Measurements from ENCODE around the gene AHCYL2. TPM values are rescaled to one million over a fixed set of nuclear protein-coding genes. Genes with fewer than 3 reads are reported as not detected.

The AHCYL2 gene
- total and polyA plus RNA-seq, 2 donors (not counting 1 experiment from before 2014, with no cell fraction given), result 8.8 to 26.2 TPM

GRCh38 chr7:129227646-129228578 is 3.1 kb downstream of the AHCYL2 start:
- Histone ChIP-seq H4K20me1 (ENCODE audit: control insufficient read depth, insufficient read depth, low read length, poor library complexity, severe bottlenecking) (peaks cover 10% of the 10 kb centered on the region), H3K4me1 (ENCODE audit: control insufficient read depth in 2 of 2, insufficient read depth in 2 of 2, low read length in 2 of 2) (peaks cover 15 to 16% of the 10 kb centered on the region in 2 donors), H3K4me3 (ENCODE audit: control extremely low read depth in 1 of 5, extremely low read depth in 1 of 5, insufficient read depth in 1 of 5, low read depth in 2 of 5, low read length in 4 of 5) (no peak overlapping the region), H3K27me3 (replicated peaks in 1 of 4; ENCODE audit: control extremely low read depth in 1 of 4, control insufficient read depth in 3 of 4, insufficient read depth in 4 of 4, low read length in 3 of 4) (no peaks in the 10 kb centered on the region), H3K79me2 (ENCODE audit: control insufficient read depth, insufficient read depth, low read length) (peaks cover 66% of the 10 kb centered on the region), H3K36me3 (replicated peaks in 1 of 2; ENCODE audit: control extremely low read depth in 1 of 2, control insufficient read depth in 1 of 2, extremely low read depth in 1 of 2, insufficient read depth in 2 of 2, low read length in 1 of 2) (no peaks in the 10 kb centered on the region), H2AFZ (ENCODE audit: insufficient read depth, low read depth, low read length, poor library complexity, severe bottlenecking) (no peak overlapping the region), H3K9me3 (ENCODE audit: control extremely low read depth in 1 of 3, control insufficient read depth in 2 of 3, insufficient read depth in 1 of 3, low read length in 2 of 3) (no peaks in the 10 kb centered on the region), H3K27ac (ENCODE audit: low read length in 2 of 2) (no peak overlapping the region), H3K9ac (ENCODE audit: low read length) (no peak overlapping the region), H3K4me2 (replicated peaks; ENCODE audit: low read depth, low read length, poor library complexity, severe bottlenecking) (no peak overlapping the region)
- no peak for TF ChIP-seq EZH2 (IDR thresholded peaks at IDR 0.05; ENCODE audit: borderline replicate concordance, insufficient read depth, low read depth, low read length, poor library complexity, severe bottlenecking)
- TF ChIP-seq, protein P1, sequence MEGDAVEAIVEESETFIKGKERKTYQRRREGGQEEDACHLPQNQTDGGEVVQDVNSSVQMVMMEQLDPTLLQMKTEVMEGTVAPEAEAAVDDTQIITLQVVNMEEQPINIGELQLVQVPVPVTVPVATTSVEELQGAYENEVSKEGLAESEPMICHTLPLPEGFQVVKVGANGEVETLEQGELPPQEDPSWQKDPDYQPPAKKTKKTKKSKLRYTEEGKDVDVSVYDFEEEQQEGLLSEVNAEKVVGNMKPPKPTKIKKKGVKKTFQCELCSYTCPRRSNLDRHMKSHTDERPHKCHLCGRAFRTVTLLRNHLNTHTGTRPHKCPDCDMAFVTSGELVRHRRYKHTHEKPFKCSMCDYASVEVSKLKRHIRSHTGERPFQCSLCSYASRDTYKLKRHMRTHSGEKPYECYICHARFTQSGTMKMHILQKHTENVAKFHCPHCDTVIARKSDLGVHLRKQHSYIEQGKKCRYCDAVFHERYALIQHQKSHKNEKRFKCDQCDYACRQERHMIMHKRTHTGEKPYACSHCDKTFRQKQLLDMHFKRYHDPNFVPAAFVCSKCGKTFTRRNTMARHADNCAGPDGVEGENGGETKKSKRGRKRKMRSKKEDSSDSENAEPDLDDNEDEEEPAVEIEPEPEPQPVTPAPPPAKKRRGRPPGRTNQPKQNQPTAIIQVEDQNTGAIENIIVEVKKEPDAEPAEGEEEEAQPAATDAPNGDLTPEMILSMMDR (IDR thresholded peaks at IDR 0.05), result no peak
- Mint-ChIP-seq H3K4me3 (no peak overlapping the region), H3K27me3 (no peaks in the 10 kb centered on the region), H3K27ac (no peak overlapping the region), H3K4me1 (peaks cover 26% of the 10 kb centered on the region), H3K9me3 (ENCODE audit: insufficient read depth) (no peaks in the 10 kb centered on the region)
- ChIA-PET CTCF (interaction anchor here (0.7 to 2.1 kb wide), 7 partner anchors 10 to 819 kb away, joined by 3 to 10 read pairs (median 5); no protein-coding TSS in a partner anchor), POLR2A (interaction anchor here (0.7 kb wide), 1 partner anchor 717 kb away, joined by 10 read pairs; no protein-coding TSS in a partner anchor)
- DNase-seq (no peak), ATAC-seq (ENCODE audit: low read depth) (no peak)
- intact Hi-C loops (cut with micrococcal nuclease), result loop anchor here (5.0 to 10.0 kb wide), 2 partner anchors 696 to 883 kb away; partner anchors contain the start of gene RBM28
- 100% methylated on average over 1 of the region's 4 CpGs for WGBS (ENCODE audit: insufficient coverage)

DNA sequence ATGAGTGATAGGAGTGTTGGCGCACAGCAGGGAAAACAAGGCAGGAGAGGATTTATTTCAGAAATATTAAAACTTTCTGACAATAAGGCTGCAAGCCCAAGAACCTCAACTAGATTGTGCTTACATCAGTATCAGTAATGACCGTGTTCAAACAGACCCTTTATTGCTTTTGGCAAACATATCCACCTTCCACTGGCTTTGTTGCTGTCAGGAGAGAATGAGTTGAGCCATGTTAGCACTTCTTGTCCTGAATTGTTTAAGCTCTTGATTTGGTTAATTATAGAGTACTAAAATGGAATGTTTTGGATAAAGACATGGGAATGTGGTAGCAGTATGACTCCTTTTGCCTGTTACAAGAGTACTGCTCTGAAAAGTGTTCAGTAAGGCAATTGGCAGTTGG is 3.8 kb downstream of the AHCYL2 start:
- Histone ChIP-seq H3K36me3 (replicated peaks in 1 of 2; ENCODE audit: control extremely low read depth in 1 of 2, control insufficient read depth in 1 of 2, extremely low read depth in 1 of 2, insufficient read depth in 2 of 2, low read length in 1 of 2) (no peaks in the 10 kb centered on the region), H3K4me2 (replicated peaks; ENCODE audit: low read depth, low read length, poor library complexity, severe bottlenecking) (no peak overlapping the region), H3K4me3 (ENCODE audit: control extremely low read depth in 1 of 5, extremely low read depth in 1 of 5, insufficient read depth in 1 of 5, low read depth in 2 of 5, low read length in 4 of 5) (no peak overlapping the region), H3K27me3 (replicated peaks in 1 of 4; ENCODE audit: control extremely low read depth in 1 of 4, control insufficient read depth in 3 of 4, insufficient read depth in 4 of 4, low read length in 3 of 4) (no peaks in the 10 kb centered on the region), H4K20me1 (ENCODE audit: control insufficient read depth, insufficient read depth, low read length, poor library complexity, severe bottlenecking) (peaks cover 10% of the 10 kb centered on the region), H2AFZ (ENCODE audit: insufficient read depth, low read depth, low read length, poor library complexity, severe bottlenecking) (no peak overlapping the region), H3K4me1 (ENCODE audit: control insufficient read depth in 2 of 2, insufficient read depth in 2 of 2, low read length in 2 of 2) (peaks cover 15 to 16% of the 10 kb centered on the region in 2 donors), H3K27ac (ENCODE audit: low read length in 2 of 2) (no peak overlapping the region), H3K9ac (ENCODE audit: low read length) (no peak overlapping the region), H3K9me3 (ENCODE audit: control extremely low read depth in 1 of 3, control insufficient read depth in 2 of 3, insufficient read depth in 1 of 3, low read length in 2 of 3) (no peaks in the 10 kb centered on the region), H3K79me2 (ENCODE audit: control insufficient read depth, insufficient read depth, low read length) (peaks cover 72% of the 10 kb centered on the region)
- Mint-ChIP-seq H3K4me1 (peaks cover 21% of the 10 kb centered on the region), H3K27ac (no peak overlapping the region), H3K9me3 (ENCODE audit: insufficient read depth) (no peaks in the 10 kb centered on the region), H3K4me3 (no peak overlapping the region), H3K27me3 (no peaks in the 10 kb centered on the region)
- DNase-seq (no peak), ATAC-seq (ENCODE audit: low read depth) (no peak)
- no CpG with 5 or more reads among the region's 2 CpGs for WGBS (ENCODE audit: insufficient coverage)
- CTCF ChIA-PET, result interaction anchor here (1.3 to 1.9 kb wide), 2 partner anchors 10 to 15 kb away, joined by 3 to 10 read pairs; no protein-coding TSS in a partner anchor
- POLR2A ChIA-PET, result no interaction called here
- intact Hi-C loops (cut with micrococcal nuclease), result loop anchor here (5.0 to 10.0 kb wide), 2 partner anchors 696 to 884 kb away; partner anchors contain the start of gene RBM28
- TF ChIP-seq, protein P1 (IDR thresholded peaks at IDR 0.05), result no peak
- TF ChIP-seq EZH2 (IDR thresholded peaks at IDR 0.05; ENCODE audit: borderline replicate concordance, insufficient read depth, low read depth, low read length, poor library complexity, severe bottlenecking), result no peak

Data from B cell (primary cell).